Measurements from ENCODE around the gene DTNBP1.

- TF ChIP-seq POLR2A (IDR thresholded peaks at IDR 0.05) (no peak), CTCF (IDR thresholded peaks at IDR 0.05) (no peak)
Measured at GRCh38 chr6:15708231-15708630, 45.4 kb upstream of the DTNBP1 start.
